Skeletal muscle tissue (tissue), 4 donors: ENCODE data around the gene SCARF2. TPM values are rescaled to one million over a fixed set of nuclear protein-coding genes. Genes with fewer than 3 reads are reported as not detected.
A peak's percentile ranks its signal among the peaks of the same experiment; 100 is the strongest.
"Not testable (repeated sequence)": the region's sequence is repeated elsewhere in the genome, so short reads cannot be mapped to it uniquely, and the experiment has no call there.

Experiments
- H3K27ac ChIP-seq: one replicate; pipeline ENCODE4 v1.7.0; 2013; ENCODE audit warnings: mild to moderate bottlenecking, low read depth, low read length, inconsistent platforms
- H3K27me3 ChIP-seq, 3 donors: one replicate each; pipeline ENCODE4 v1.7.0; 2013; ENCODE audit warnings: low read length in 3 of 3; ENCODE audit not compliant: control insufficient read depth in 3 of 3, insufficient read depth in 3 of 3
- H3K36me3 ChIP-seq, 3 donors: one replicate each; pipeline ENCODE4 v1.7.0; 2013; ENCODE audit warnings: low read length in 3 of 3; ENCODE audit not compliant: control insufficient read depth in 3 of 3, insufficient read depth in 3 of 3
- H3K4me1 ChIP-seq, 3 donors: one replicate each; pipeline ENCODE4 v1.7.0; 2013; ENCODE audit warnings: low read length in 3 of 3, mild to moderate bottlenecking in 3 of 3; ENCODE audit not compliant: control insufficient read depth in 3 of 3, insufficient read depth in 3 of 3
- H3K4me3 ChIP-seq, 3 donors: one replicate each; pipeline ENCODE4 v1.7.0; 2013; ENCODE audit warnings: low read length in 3 of 3
- H3K9ac ChIP-seq, 3 donors: one replicate each; pipeline ENCODE4 v1.7.0; 2013; ENCODE audit warnings: low read length in 3 of 3, mild to moderate bottlenecking in 3 of 3, moderate library complexity in 2 of 3, low read depth in 1 of 3
- H3K9me3 ChIP-seq, 3 donors: one replicate each; pipeline ENCODE4 v1.7.0; 2013; ENCODE audit warnings: low read length in 3 of 3; ENCODE audit not compliant: control insufficient read depth in 3 of 3
- total RNA-seq: library from RNA; depleted of rRNA; stranded (reverse); fragments of >200 nt; gene quantifications from one replicate; pipeline ENCODE4 v1.2.3, GENCODE V29; 2014
- donor health status: Osteomylitis.

Gene SCARF2
- total RNA-seq, 1 donor from 2014 or later: 7.8 TPM

DNA sequence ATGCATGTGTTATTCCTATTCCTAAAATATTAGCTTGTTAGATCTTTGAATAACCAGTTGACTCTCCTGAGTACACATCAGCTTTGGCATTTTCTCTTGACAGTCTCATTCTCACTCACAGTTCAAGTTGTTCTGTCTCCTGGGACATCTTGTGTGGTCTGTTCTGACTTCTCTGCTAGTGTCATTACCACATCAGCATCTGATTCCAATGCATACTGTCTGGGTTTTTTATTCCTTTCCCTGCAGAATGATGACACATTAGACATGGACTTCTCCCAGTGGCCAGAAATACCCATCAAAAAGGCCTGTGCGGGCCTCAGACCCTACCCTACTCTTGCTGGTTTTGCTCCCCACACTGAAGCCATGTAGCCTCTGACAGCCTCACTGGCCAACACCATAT, 41.0 kb downstream of the SCARF2 start:
- peaks cover 15 to 22% (median 17%) of the 10 kb centered on the region in 3 donors for H3K4me1 ChIP-seq
- H3K9me3 ChIP-seq: no peaks in the 10 kb centered on the region
- peaks cover 0 to 5% (median 2%) of the 10 kb centered on the region in 3 donors for H3K36me3 ChIP-seq

DNA sequence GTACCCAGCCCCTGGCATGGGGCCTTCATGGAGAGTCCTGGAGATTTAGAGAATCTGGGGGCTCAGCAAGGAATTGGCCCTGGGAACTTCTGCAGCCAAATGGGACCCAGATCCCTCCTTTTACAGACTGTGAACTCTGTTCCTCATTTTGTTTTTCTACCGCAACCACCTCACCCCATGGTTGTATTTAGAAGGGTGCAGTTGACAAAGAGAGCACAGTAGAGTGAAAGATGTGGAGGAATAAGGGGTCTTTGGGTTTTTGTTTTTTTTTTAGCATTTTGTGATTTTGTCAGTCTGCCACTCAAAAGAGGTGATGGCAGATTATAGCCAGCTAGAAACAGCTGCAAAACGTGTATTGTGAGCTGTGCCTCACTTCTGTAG, 41.7 kb downstream of the SCARF2 start:
- no peak overlapping the region for H3K27ac ChIP-seq
- no peaks in the 10 kb centered on the region for H3K27me3 ChIP-seq
- peaks cover 15 to 22% (median 17%) of the 10 kb centered on the region in 3 donors for H3K4me1 ChIP-seq
- H3K4me3 ChIP-seq: no peak overlapping the region
- H3K9ac ChIP-seq: no peak overlapping the region
- no peaks in the 10 kb centered on the region for H3K36me3 ChIP-seq
- H3K9me3 ChIP-seq: no peaks in the 10 kb centered on the region

More for the DNA sequence above, 41.0 kb downstream of the SCARF2 start:
- Histone ChIP-seq H3K27me3 (no peaks in the 10 kb centered on the region), H3K9ac (no peak overlapping the region), H3K4me3 (no peak overlapping the region), H3K27ac (no peak overlapping the region)

DNA sequence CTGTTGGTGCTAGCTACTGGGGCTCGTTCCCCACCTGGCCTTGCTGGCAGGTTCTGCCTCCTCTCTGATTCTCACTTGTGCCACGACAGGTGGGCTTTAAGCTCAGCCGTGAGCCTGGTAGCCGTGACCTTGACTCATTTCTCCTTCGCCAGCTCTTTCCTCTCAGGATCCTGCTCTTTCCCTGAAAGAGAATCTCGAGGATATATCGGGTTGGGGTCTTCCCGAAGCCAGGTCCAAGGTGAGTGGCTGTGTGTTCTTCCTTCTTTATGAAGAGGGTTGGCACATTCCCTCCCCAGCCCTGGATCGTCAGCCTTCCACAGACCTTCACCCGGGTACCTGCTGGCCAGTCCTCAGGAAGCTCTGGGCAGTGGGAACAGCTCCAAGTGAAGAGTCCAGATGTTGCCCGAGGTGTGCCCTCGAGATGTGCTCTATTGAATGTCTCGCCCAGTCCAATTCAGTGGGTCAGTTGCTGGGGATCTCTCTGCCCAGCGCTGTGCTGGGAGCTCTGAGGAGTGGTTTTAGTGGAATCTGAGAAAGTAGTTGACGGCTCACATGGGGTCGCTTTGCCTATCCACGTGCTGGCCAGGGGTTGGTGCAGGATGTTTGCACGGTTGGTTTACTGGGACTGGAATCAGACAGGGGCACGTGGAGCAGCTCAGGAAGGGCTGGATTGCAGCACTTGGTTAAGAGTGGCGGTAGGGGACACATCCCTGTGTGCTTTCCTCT, 42.3 kb downstream of the SCARF2 start:
- peak overlapping the region in 1 of 3 donors; percentile 86 for H3K4me3 ChIP-seq
- no peaks in the 10 kb centered on the region for H3K36me3 ChIP-seq
- H3K27me3 ChIP-seq: no peaks in the 10 kb centered on the region
- H3K4me1 ChIP-seq: peaks cover 15 to 22% (median 17%) of the 10 kb centered on the region in 3 donors
- H3K9ac ChIP-seq: peak overlapping the region in 1 of 3 donors; percentile 36
- H3K27ac ChIP-seq: no peak overlapping the region
- H3K9me3 ChIP-seq: no peaks in the 10 kb centered on the region

DNA sequence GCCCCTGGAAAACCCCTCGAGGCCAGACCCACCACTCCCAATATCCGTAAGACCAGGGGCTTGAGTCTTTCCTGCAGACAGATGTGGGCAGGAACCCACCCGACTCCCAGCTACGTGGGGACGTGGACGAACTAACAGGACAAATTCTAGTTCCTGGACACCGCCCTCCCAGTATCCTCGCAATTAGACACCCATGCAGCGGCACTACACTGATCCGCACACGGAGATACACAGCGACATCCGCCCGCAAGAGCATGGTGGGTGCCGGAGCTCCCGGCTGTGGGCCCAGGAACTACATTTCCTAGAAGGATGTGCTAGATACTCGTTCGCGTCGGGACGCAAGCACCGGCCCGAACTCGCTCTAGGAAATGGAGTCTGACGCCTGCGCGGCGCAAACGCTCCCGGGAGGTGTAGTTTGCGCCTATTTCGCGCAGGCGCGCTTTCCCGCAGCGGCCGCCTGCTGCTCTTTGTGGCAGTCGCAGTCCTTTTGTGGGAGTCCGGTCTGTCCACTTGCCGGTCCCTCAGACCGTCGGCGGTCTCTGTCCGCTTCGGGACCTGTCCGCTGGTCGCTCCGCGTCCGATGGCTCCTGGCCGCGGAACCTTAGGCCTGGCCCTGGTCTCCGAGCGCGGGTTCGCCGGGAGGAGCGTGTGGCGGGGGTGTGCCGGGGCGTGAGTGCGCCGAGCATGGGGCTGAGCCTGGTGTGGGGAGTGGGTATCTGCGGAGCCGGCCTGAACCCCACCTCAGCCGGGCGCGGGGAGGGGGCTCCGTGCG, 43.7 kb downstream of the SCARF2 start, which contains the start of gene ZNF74:
Gene ZNF74 (plus strand): TSS at position 447 of the 772 bp plus-strand sequence. CDS start 478 bp downstream, outside the sequence.
- Histone ChIP-seq H3K9me3 (no peaks in the 10 kb centered on the region), H3K4me3 (peak within 1 kb of the TSS; percentile 86 to 94 (median 91)), H3K9ac (peak within 1 kb of the TSS; percentile 82 to 88 (median 85)), H3K4me1 (peaks cover 15 to 22% (median 17%) of the 10 kb centered on the region in 3 donors), H3K27me3 (no peaks in the 10 kb centered on the region), H3K36me3 (no peaks in the 10 kb centered on the region), H3K27ac (peak within 1 kb of the TSS; percentile 21)

DNA sequence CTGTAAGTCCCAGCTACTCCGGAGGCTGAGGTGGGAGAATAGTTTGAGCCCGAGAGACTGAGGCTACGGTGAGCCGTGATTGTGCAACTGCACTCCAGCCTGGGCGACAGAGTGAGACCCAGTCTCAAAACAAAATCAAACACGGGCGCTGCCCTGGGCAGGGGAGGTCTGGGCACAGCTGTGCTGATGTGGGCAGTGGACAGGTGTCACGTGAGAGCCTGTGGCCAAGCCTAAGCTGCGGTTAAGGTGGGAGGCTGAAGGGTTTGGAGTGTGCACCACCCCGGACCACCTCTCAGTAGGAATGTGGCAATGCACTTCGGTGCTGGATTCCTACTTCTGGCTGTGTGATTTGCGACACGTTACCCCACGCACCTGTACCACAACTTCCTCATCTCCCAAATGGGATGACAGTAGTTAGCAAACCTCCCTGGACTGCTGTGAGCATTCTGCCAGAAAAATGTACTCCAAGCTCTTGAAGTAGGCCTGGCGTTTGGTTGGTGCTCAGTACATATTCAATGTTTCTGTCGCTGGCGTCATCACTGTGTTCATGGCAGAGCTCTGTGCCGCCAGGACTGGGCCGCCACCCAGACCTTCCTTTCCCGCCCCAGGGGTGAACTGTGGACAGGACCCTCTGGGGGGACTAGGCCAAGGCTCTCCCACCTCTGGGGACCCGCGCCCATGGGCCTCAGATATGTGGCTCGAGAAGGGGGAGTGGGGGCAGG, 44.5 kb downstream of the SCARF2 start:
- H3K9ac ChIP-seq: peak overlapping the region; percentile 82 to 88 (median 83)
- peaks cover 15 to 22% (median 17%) of the 10 kb centered on the region in 3 donors for H3K4me1 ChIP-seq
- H3K36me3 ChIP-seq: no peaks in the 10 kb centered on the region
- peak overlapping the region; percentile 86 to 94 (median 91) for H3K4me3 ChIP-seq
- H3K27me3 ChIP-seq: no peaks in the 10 kb centered on the region
- no peaks in the 10 kb centered on the region for H3K9me3 ChIP-seq
- H3K27ac ChIP-seq: peak overlapping the region; percentile 21

DNA sequence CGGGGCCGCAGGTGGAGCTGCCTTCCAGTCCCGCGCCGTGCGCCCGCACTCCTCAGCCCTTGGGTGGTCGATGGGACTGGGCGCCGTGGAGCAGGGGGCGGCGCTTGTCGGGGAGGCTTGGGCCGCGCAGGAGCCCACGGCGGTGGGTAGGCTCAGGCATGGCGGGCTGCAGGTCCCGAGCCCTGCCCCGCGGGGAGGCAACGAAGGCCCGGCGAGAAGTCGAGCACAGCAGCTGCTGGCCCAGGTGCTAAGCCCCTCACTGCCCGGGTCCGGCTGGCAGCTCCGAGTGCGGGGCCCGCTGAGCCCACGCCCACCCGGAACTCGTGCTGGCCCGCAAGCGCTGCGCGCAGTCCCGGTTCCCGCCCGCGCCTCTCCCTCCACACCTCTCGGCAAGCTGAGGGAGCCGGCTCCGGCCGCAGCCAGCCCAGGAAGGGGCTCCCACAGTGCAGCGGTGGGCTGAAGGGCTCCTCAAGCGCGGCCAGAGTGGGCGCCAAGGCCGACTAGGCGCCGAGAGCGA, 45.2 kb downstream of the SCARF2 start:
- not testable (repeated sequence) for H3K9ac ChIP-seq

DNA sequence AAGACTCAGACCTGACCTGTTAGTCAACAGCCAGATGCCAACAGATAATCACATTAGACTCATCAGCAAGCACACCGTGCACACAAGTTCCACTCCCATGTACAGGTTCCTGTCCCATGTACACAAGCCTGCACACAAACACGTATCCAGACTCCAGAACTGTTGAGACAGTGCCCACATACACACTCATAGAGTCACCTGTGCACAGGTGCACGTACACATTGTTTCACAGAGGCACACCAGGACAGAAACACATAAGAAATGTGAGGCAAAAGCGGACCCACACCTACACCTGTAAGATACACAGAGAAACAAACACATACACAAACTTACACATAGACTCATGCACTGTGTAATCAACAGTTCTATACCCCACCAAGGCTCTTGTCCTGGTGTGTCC, 46.4 kb downstream of the SCARF2 start:
- no peak overlapping the region for H3K9ac ChIP-seq
- no peak overlapping the region for H3K27ac ChIP-seq
- no peaks in the 10 kb centered on the region for H3K36me3 ChIP-seq
- peaks cover 15 to 22% (median 17%) of the 10 kb centered on the region in 3 donors for H3K4me1 ChIP-seq
- H3K4me3 ChIP-seq: no peak overlapping the region
- no peaks in the 10 kb centered on the region for H3K9me3 ChIP-seq
- no peaks in the 10 kb centered on the region for H3K27me3 ChIP-seq

More for the DNA sequence above, 45.2 kb downstream of the SCARF2 start:
- H3K27ac ChIP-seq, H3K9me3 ChIP-seq, H3K36me3 ChIP-seq, H3K4me3 ChIP-seq, H3K27me3 ChIP-seq: not testable (repeated sequence)
- H3K4me1 ChIP-seq: peaks cover 15 to 22% (median 17%) of the 10 kb centered on the region in 3 donors

DNA sequence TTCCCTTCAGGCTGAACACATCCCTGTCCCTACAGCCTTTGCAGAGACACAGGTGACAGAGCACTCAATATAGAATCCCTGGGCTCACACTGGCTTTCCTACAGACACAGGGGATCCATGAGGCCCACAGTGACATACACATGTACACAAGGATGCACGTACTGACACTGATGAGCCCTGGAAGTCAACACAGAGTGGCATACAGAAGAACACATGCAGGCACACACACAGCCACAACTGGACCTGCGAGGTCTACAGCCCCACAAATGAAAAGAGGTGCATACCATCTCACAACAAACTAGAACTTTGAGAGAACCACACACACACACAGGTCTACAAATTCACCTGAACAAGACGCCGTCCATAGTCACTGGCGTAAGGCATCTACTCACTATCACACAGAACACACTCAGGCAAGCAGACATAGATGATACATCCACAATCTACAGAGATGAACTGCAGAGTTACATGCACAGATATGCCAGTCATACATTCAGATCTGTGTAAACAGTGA, 47.2 kb downstream of the SCARF2 start:
- Histone ChIP-seq H3K9me3 (no peaks in the 10 kb centered on the region), H3K4me1 (peaks cover 12 to 19% (median 16%) of the 10 kb centered on the region in 3 donors), H3K9ac (no peak overlapping the region), H3K36me3 (no peaks in the 10 kb centered on the region), H3K4me3 (no peak overlapping the region), H3K27ac (no peak overlapping the region), H3K27me3 (no peaks in the 10 kb centered on the region)

DNA sequence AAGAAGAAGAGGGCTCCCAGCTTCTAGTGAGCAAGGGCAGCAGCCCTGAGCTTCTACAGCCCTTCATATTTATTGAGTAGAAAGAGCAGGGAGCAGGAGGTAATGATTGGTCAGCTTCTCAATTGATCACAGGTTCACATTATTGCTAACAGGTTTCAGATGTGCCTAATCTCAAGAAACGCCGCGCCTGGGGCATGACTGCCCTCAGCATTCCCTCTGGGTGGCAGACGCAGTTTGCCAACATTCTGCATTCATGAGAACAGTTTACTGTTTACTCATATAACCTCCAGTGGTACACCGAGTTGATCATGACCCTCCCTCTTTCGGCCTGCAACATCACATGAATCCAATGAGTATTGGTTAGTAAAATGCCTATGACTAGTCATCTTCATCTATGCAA, 48.3 kb downstream of the SCARF2 start:
- Histone ChIP-seq H3K4me1 (peaks cover 5 to 7% (median 6%) of the 10 kb centered on the region in 3 donors), H3K27ac (no peak overlapping the region), H3K4me3 (no peak overlapping the region), H3K9me3 (no peaks in the 10 kb centered on the region), H3K9ac (no peak overlapping the region), H3K27me3 (peaks cover 0 to 8% (median 3%) of the 10 kb centered on the region in 3 donors), H3K36me3 (no peaks in the 10 kb centered on the region)
